ENCODE measurements around the gene SERPINB1.
"Not testable (repeated sequence)": the region's sequence is repeated elsewhere in the genome, so short reads cannot be mapped to it uniquely, and the experiment has no call there.

SERPINB1 gene

GRCh38 chr6:2853378-2853768 is 11.7 kb upstream of the SERPINB1 start:
- H3K27me3 ChIP-seq (ENCODE audit: control insufficient read depth, insufficient read depth, low read length); H3K9ac ChIP-seq (ENCODE audit: low read depth, low read length); H3K9me3 ChIP-seq (ENCODE audit: control insufficient read depth, insufficient read depth, low read length); H3K36me3 ChIP-seq (ENCODE audit: control insufficient read depth, insufficient read depth, low read length): not testable (repeated sequence)
- Histone ChIP-seq H3K4me3 (ENCODE audit: low read depth, low read length) (peak overlapping the region; percentile 23), H3K4me1 (ENCODE audit: control insufficient read depth, insufficient read depth, low read length) (peaks cover 21% of the 10 kb centered on the region)

GRCh38 chr6:2852921-2853322 is 11.3 kb upstream of the SERPINB1 start:
- no peak overlapping the region for H3K9ac ChIP-seq (ENCODE audit: low read depth, low read length)
- H3K4me1 ChIP-seq (ENCODE audit: control insufficient read depth, insufficient read depth, low read length): peaks cover 21% of the 10 kb centered on the region
- H3K27me3 ChIP-seq (ENCODE audit: control insufficient read depth, insufficient read depth, low read length): no peaks in the 10 kb centered on the region
- H3K4me3 ChIP-seq (ENCODE audit: low read depth, low read length): no peak overlapping the region
- H3K9me3 ChIP-seq (ENCODE audit: control insufficient read depth, insufficient read depth, low read length): no peaks in the 10 kb centered on the region
- no peaks in the 10 kb centered on the region for H3K36me3 ChIP-seq (ENCODE audit: control insufficient read depth, insufficient read depth, low read length)

GRCh38 chr6:2852514-2852855 is 10.8 kb upstream of the SERPINB1 start:
- H3K36me3 ChIP-seq (ENCODE audit: control insufficient read depth, insufficient read depth, low read length): no peaks in the 10 kb centered on the region
- H3K9ac ChIP-seq (ENCODE audit: low read depth, low read length): no peak overlapping the region
- H3K4me1 ChIP-seq (ENCODE audit: control insufficient read depth, insufficient read depth, low read length): peaks cover 21% of the 10 kb centered on the region

GRCh38 chr6:2851727-2852513 is 10.3 kb upstream of the SERPINB1 start:
- no peak overlapping the region for H3K9ac ChIP-seq (ENCODE audit: low read depth, low read length)
- H3K4me1 ChIP-seq (ENCODE audit: control insufficient read depth, insufficient read depth, low read length): peaks cover 21% of the 10 kb centered on the region
- H3K9me3 ChIP-seq (ENCODE audit: control insufficient read depth, insufficient read depth, low read length): no peaks in the 10 kb centered on the region
- no peaks in the 10 kb centered on the region for H3K36me3 ChIP-seq (ENCODE audit: control insufficient read depth, insufficient read depth, low read length)
- no peaks in the 10 kb centered on the region for H3K27me3 ChIP-seq (ENCODE audit: control insufficient read depth, insufficient read depth, low read length)
- H3K4me3 ChIP-seq (ENCODE audit: low read depth, low read length): no peak overlapping the region

More at GRCh38 chr6:2852514-2852855, 10.8 kb upstream of the SERPINB1 start:
- Histone ChIP-seq H3K27me3 (ENCODE audit: control insufficient read depth, insufficient read depth, low read length) (no peaks in the 10 kb centered on the region), H3K9me3 (ENCODE audit: control insufficient read depth, insufficient read depth, low read length) (no peaks in the 10 kb centered on the region), H3K4me3 (ENCODE audit: low read depth, low read length) (no peak overlapping the region)

GRCh38 chr6:2850538-2851113 is 9.0 kb upstream of the SERPINB1 start:
- Histone ChIP-seq H3K9ac (ENCODE audit: low read depth, low read length) (no peak overlapping the region), H3K4me3 (ENCODE audit: low read depth, low read length) (no peak overlapping the region), H3K4me1 (ENCODE audit: control insufficient read depth, insufficient read depth, low read length) (peaks cover 25% of the 10 kb centered on the region), H3K9me3 (ENCODE audit: control insufficient read depth, insufficient read depth, low read length) (no peaks in the 10 kb centered on the region), H3K36me3 (ENCODE audit: control insufficient read depth, insufficient read depth, low read length) (no peaks in the 10 kb centered on the region), H3K27me3 (ENCODE audit: control insufficient read depth, insufficient read depth, low read length) (no peaks in the 10 kb centered on the region)

- Histone ChIP-seq H3K27me3 (ENCODE audit: control insufficient read depth, insufficient read depth, low read length) (no peaks in the 10 kb centered on the region), H3K36me3 (ENCODE audit: control insufficient read depth, insufficient read depth, low read length) (no peaks in the 10 kb centered on the region), H3K9ac (ENCODE audit: low read depth, low read length) (no peak overlapping the region), H3K4me1 (ENCODE audit: control insufficient read depth, insufficient read depth, low read length) (peaks cover 16% of the 10 kb centered on the region), H3K9me3 (ENCODE audit: control insufficient read depth, insufficient read depth, low read length) (no peaks in the 10 kb centered on the region), H3K4me3 (ENCODE audit: low read depth, low read length) (no peak overlapping the region)
These were observed 7.2 kb upstream of the SERPINB1 start for GRCh38 chr6:2848851-2849250.

GRCh38 chr6:2845880-2846208 is 4.2 kb upstream of the SERPINB1 start:
- Histone ChIP-seq H3K36me3 (ENCODE audit: control insufficient read depth, insufficient read depth, low read length) (no peaks in the 10 kb centered on the region), H3K4me1 (ENCODE audit: control insufficient read depth, insufficient read depth, low read length) (peaks cover 16% of the 10 kb centered on the region), H3K9ac (ENCODE audit: low read depth, low read length) (no peak overlapping the region), H3K4me3 (ENCODE audit: low read depth, low read length) (no peak overlapping the region), H3K27me3 (ENCODE audit: control insufficient read depth, insufficient read depth, low read length) (no peaks in the 10 kb centered on the region), H3K9me3 (ENCODE audit: control insufficient read depth, insufficient read depth, low read length) (no peaks in the 10 kb centered on the region)

GRCh38 chr6:2844008-2844407 is 2.3 kb upstream of the SERPINB1 start:
- H3K27me3 ChIP-seq (ENCODE audit: control insufficient read depth, insufficient read depth, low read length): no peaks in the 10 kb centered on the region
- H3K4me3 ChIP-seq (ENCODE audit: low read depth, low read length): no peak overlapping the region
- H3K36me3 ChIP-seq (ENCODE audit: control insufficient read depth, insufficient read depth, low read length): no peaks in the 10 kb centered on the region
- H3K4me1 ChIP-seq (ENCODE audit: control insufficient read depth, insufficient read depth, low read length): peaks cover 20% of the 10 kb centered on the region
- H3K9ac ChIP-seq (ENCODE audit: low read depth, low read length): no peak overlapping the region
- H3K9me3 ChIP-seq (ENCODE audit: control insufficient read depth, insufficient read depth, low read length): no peaks in the 10 kb centered on the region

- H3K9ac ChIP-seq (ENCODE audit: low read depth, low read length): no peak overlapping the region
- H3K9me3 ChIP-seq (ENCODE audit: control insufficient read depth, insufficient read depth, low read length): no peaks in the 10 kb centered on the region
- no peak overlapping the region for H3K4me3 ChIP-seq (ENCODE audit: low read depth, low read length)
- no peaks in the 10 kb centered on the region for H3K27me3 ChIP-seq (ENCODE audit: control insufficient read depth, insufficient read depth, low read length)
- H3K4me1 ChIP-seq (ENCODE audit: control insufficient read depth, insufficient read depth, low read length): peaks cover 14% of the 10 kb centered on the region
- no peaks in the 10 kb centered on the region for H3K36me3 ChIP-seq (ENCODE audit: control insufficient read depth, insufficient read depth, low read length)
These were observed 1.6 kb upstream of the SERPINB1 start for GRCh38 chr6:2843138-2843740.

GRCh38 chr6:2842139-2842552 is 483 bp upstream of the SERPINB1 start:
- Histone ChIP-seq H3K4me3 (ENCODE audit: low read depth, low read length) (peak overlapping the region; percentile 42), H3K9me3 (ENCODE audit: control insufficient read depth, insufficient read depth, low read length) (no peaks in the 10 kb centered on the region), H3K27me3 (ENCODE audit: control insufficient read depth, insufficient read depth, low read length) (no peaks in the 10 kb centered on the region), H3K36me3 (ENCODE audit: control insufficient read depth, insufficient read depth, low read length) (no peaks in the 10 kb centered on the region), H3K9ac (ENCODE audit: low read depth, low read length) (no peak overlapping the region), H3K4me1 (ENCODE audit: control insufficient read depth, insufficient read depth, low read length) (peaks cover 14% of the 10 kb centered on the region)

- no peak overlapping the region for H3K9ac ChIP-seq (ENCODE audit: low read depth, low read length)
- H3K4me3 ChIP-seq (ENCODE audit: low read depth, low read length): peak overlapping the region; percentile 42
- peaks cover 9% of the 10 kb centered on the region for H3K4me1 ChIP-seq (ENCODE audit: control insufficient read depth, insufficient read depth, low read length)
- no peaks in the 10 kb centered on the region for H3K36me3 ChIP-seq (ENCODE audit: control insufficient read depth, insufficient read depth, low read length)
- H3K9me3 ChIP-seq (ENCODE audit: control insufficient read depth, insufficient read depth, low read length): no peaks in the 10 kb centered on the region
- H3K27me3 ChIP-seq (ENCODE audit: control insufficient read depth, insufficient read depth, low read length): no peaks in the 10 kb centered on the region
These were observed 958 bp downstream of the SERPINB1 start for GRCh38 chr6:2840749-2841061.

Data from iPS-15b (cell line).